B cell (primary cell): ENCODE results near the gene ZNF84. TPM values are rescaled to one million over a fixed set of nuclear protein-coding genes. Genes with fewer than 3 reads are reported as not detected.
A peak's percentile ranks its signal among the peaks of the same experiment; 100 is the strongest.

Experiments used
- ATAC-seq: fragments of 200-7000 bp; cut with Tn5 transposase; one replicate; pipeline ENCODE4 v1.10.0; 2021; ENCODE audit warnings: low read depth, mild to moderate bottlenecking, moderate number of reproducible peaks, moderate library complexity
- CTCF ChIA-PET: fragments of 350-600 bp; sonication (Branson Sonifier 250); formaldehyde crosslinking; loops from one replicate; lab custom pipeline; 2021; ENCODE audit warnings: antibody characterized with exemption, inconsistent platforms; lab: Charles Lee
- POLR2A ChIA-PET: fragments of 350-600 bp; sonication (Branson Sonifier 250); formaldehyde crosslinking; loops from one replicate; lab custom pipeline; 2021; ENCODE audit warnings: antibody characterized with exemption; lab: Charles Lee
- DNase-seq: peaks from one replicate; pipeline ENCODE4 v3.0.0; 2013
- H2AFZ ChIP-seq: 2 replicates; pipeline ENCODE4 v1.6.1; 2012; ENCODE audit warnings: mild to moderate bottlenecking, low read depth, low read length; ENCODE audit not compliant: insufficient read depth, poor library complexity, severe bottlenecking
- H3K27ac ChIP-seq, 2 donors: 1 replicate in 1 of 2; 2 replicates in 1 of 2; pipeline ENCODE4 v1.5.1; 2012 to 2013; ENCODE audit warnings: low read length in 2 of 2, mild to moderate bottlenecking in 2 of 2, moderate library complexity in 1 of 2
- H3K27me3 ChIP-seq, 4 experiments: fragments of 200-600 bp in 1 of 4; sonication (generic) in 1 of 4; replicated peaks in 1 of 4; 1 replicate in 2 of 4; 2 replicates in 2 of 4; pipeline versions ENCODE4 v1.6.1 to v1.7.0; 2013 to 2016; ENCODE audit warnings: low read length in 3 of 4, mild to moderate bottlenecking in 2 of 4, mixed read lengths in 1 of 4, moderate library complexity in 1 of 4; ENCODE audit not compliant: insufficient read depth in 4 of 4, control insufficient read depth in 3 of 4; ENCODE audit errors: control extremely low read depth in 1 of 4
- H3K36me3 ChIP-seq, 2 experiments: replicated peaks in 1 of 2; 1 replicate in 1 of 2; 2 replicates in 1 of 2; pipeline versions ENCODE4 v1.6.1 to v1.7.1; 2013; ENCODE audit warnings: low read length in 1 of 2; ENCODE audit not compliant: insufficient read depth in 2 of 2, control insufficient read depth in 1 of 2; ENCODE audit errors: control extremely low read depth in 1 of 2, extremely low read depth in 1 of 2
- H3K4me1 ChIP-seq, 2 donors: fragments of 200-600 bp in 1 of 2; sonication (generic) in 1 of 2; 1 replicate in 1 of 2; 2 replicates in 1 of 2; pipeline versions ENCODE4 v1.5.1 to v1.6.1; 2013 to 2017; ENCODE audit warnings: low read length in 2 of 2; ENCODE audit not compliant: control insufficient read depth in 2 of 2, insufficient read depth in 2 of 2
- H3K4me2 ChIP-seq: replicated peaks from 2 replicates; pipeline ENCODE3; 2012; ENCODE audit warnings: mild to moderate bottlenecking, low read depth, low read length; ENCODE audit not compliant: poor library complexity, severe bottlenecking
- H3K4me3 ChIP-seq, 5 experiments: fragments of 200-600 bp in 1 of 5; sonication (generic) in 1 of 5; 1 replicate in 3 of 5; 2 replicates in 2 of 5; pipeline versions ENCODE4 v1.5.1 to v1.7.0; 2011 to 2016; ENCODE audit warnings: low read length in 4 of 5, mild to moderate bottlenecking in 4 of 5, low read depth in 2 of 5, control low read depth in 1 of 5, moderate library complexity in 1 of 5; ENCODE audit not compliant: insufficient read depth in 1 of 5; ENCODE audit errors: control extremely low read depth in 1 of 5, extremely low read depth in 1 of 5
- H3K79me2 ChIP-seq: fragments of 200-600 bp; sonication (generic); one replicate; pipeline ENCODE4 v1.6.0; 2016; ENCODE audit warnings: low read length; ENCODE audit not compliant: control insufficient read depth, insufficient read depth
- H3K9ac ChIP-seq: fragments of 200-600 bp; sonication (generic); 2 replicates; pipeline ENCODE4 v1.6.1; 2017; ENCODE audit warnings: mild to moderate bottlenecking, low read length, moderate library complexity
- H3K9me3 ChIP-seq, 3 donors: one replicate each; pipeline versions ENCODE4 v1.6.1 to v1.7.1; 2013; ENCODE audit warnings: low read length in 2 of 3; ENCODE audit not compliant: control insufficient read depth in 2 of 3, insufficient read depth in 1 of 3; ENCODE audit errors: control extremely low read depth in 1 of 3
- H4K20me1 ChIP-seq: 2 replicates; pipeline ENCODE4 v1.6.0; 2012; ENCODE audit warnings: mild to moderate bottlenecking, low read length; ENCODE audit not compliant: insufficient read depth, control insufficient read depth, poor library complexity, severe bottlenecking
- H3K27ac Mint-ChIP-seq: one replicate; pipeline ENCODE4 v1.8.0; 2021; ENCODE audit warnings: mixed read lengths
- H3K27me3 Mint-ChIP-seq: one replicate; pipeline ENCODE4 v1.8.0; 2021; ENCODE audit warnings: mixed read lengths
- H3K4me1 Mint-ChIP-seq: one replicate; pipeline ENCODE4 v1.8.0; 2021; ENCODE audit warnings: mixed read lengths
- H3K4me3 Mint-ChIP-seq: one replicate; pipeline ENCODE4 v1.8.0; 2021; ENCODE audit warnings: mixed read lengths
- H3K9me3 Mint-ChIP-seq: one replicate; pipeline ENCODE4 v1.8.0; 2022; ENCODE audit warnings: mixed read lengths; ENCODE audit not compliant: insufficient read depth
- EZH2 ChIP-seq: IDR thresholded peaks from 2 replicates; pipeline ENCODE4 v1.6.1; 2012; ENCODE audit warnings: borderline replicate concordance, low read depth, mild to moderate bottlenecking, moderate library complexity, low read length; ENCODE audit not compliant: insufficient read depth, poor library complexity, severe bottlenecking
- WGBS: methylation state at CpG from one replicate; pipeline ENCODE4 v1.1.5; 2013; ENCODE audit warnings: missing lambda C conversion rate; ENCODE audit not compliant: insufficient coverage; 5-methylcytosine and 5-hydroxymethylcytosine counted together
- intact Hi-C: fragments of 100-400 bp; cut with micrococcal nuclease; formaldehyde crosslinking; loops from one replicate; pipeline ENCODE4 v1.10.0; 2022
- polyA plus RNA-seq: library from polyadenylated mRNA; depleted of rRNA; stranded (reverse); fragments of >200 nt; gene quantifications from 2 replicates; pipeline ENCODE4 v1.2.3, GENCODE V29; 2012
- total RNA-seq, 2 donors: library from RNA; stranded (reverse); fragments of 120-200 nt in 1 of 2; gene quantifications; 1 replicate in 1 of 2; 2 replicates in 1 of 2; pipeline versions ENCODE4 v1.2.3 to v1.2.4, GENCODE V29; 2013 to 2022
- TF ChIP-seq, protein P1 (sequence below): fragments of 200-600 bp; IDR thresholded peaks from one replicate; pipeline ENCODE4 v1.8.0; 2022; ENCODE audit warnings: antibody characterized with exemption, mild to moderate bottlenecking

Gene ZNF84
- total and polyA plus RNA-seq, 2 donors (not counting 1 experiment from before 2014, with no cell fraction given): 17.6 to 48.4 TPM

DNA sequence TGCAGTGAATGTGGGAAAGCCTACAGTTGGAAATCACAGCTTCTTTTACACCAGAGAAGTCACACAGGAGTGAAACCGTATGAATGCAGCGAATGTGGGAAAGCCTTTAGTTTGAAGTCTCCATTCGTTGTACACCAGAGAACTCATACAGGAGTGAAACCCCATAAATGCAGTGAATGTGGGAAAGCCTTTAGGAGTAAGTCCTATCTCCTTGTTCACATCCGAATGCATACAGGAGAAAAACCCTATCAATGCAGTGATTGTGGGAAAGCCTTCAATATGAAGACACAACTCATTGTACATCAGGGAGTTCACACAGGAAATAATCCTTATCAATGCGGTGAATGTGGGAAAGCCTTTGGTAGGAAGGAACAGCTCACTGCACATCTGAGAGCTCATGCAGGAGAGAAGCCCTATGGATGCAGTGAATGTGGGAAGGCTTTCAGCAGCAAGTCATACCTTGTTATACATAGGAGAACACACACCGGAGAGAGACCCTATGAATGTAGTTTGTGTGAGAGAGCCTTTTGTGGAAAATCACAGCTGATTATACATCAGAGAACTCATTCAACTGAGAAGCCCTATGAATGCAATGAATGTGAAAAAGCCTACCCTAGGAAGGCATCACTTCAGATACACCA, 26.5 kb upstream of the ZNF84 start:
- Histone ChIP-seq H3K4me3 (peak overlapping the region in 1 of 5 experiments; percentile 2), H3K4me2 (no peak overlapping the region), H3K4me1 (no peaks in the 10 kb centered on the region), H2AFZ (no peak overlapping the region), H4K20me1 (no peaks in the 10 kb centered on the region), H3K79me2 (peaks cover 30% of the 10 kb centered on the region), H3K36me3 (peaks cover 25 to 80% of the 10 kb centered on the region in 2 experiments), H3K27me3 (no peaks in the 10 kb centered on the region), H3K9ac (no peak overlapping the region), H3K9me3 (peaks cover 28 to 78% (median 64%) of the 10 kb centered on the region in 3 donors), H3K27ac (no peak overlapping the region)
- POLR2A ChIA-PET: no interaction called here
- H3K27ac Mint-ChIP-seq: no peak overlapping the region
- H3K4me1 Mint-ChIP-seq: no peaks in the 10 kb centered on the region
- H3K27me3 Mint-ChIP-seq: no peaks in the 10 kb centered on the region
- CTCF ChIA-PET: no interaction called here
- ATAC-seq (no peak), DNase-seq (peak; percentile 6)
- intact Hi-C loops: no loop called here
- no CpG with 5 or more reads among the region's 6 CpGs for WGBS
- H3K4me3 Mint-ChIP-seq: no peak overlapping the region
- TF ChIP-seq EZH2: no peak
- TF ChIP-seq, protein P1, sequence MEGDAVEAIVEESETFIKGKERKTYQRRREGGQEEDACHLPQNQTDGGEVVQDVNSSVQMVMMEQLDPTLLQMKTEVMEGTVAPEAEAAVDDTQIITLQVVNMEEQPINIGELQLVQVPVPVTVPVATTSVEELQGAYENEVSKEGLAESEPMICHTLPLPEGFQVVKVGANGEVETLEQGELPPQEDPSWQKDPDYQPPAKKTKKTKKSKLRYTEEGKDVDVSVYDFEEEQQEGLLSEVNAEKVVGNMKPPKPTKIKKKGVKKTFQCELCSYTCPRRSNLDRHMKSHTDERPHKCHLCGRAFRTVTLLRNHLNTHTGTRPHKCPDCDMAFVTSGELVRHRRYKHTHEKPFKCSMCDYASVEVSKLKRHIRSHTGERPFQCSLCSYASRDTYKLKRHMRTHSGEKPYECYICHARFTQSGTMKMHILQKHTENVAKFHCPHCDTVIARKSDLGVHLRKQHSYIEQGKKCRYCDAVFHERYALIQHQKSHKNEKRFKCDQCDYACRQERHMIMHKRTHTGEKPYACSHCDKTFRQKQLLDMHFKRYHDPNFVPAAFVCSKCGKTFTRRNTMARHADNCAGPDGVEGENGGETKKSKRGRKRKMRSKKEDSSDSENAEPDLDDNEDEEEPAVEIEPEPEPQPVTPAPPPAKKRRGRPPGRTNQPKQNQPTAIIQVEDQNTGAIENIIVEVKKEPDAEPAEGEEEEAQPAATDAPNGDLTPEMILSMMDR: no peak
- H3K9me3 Mint-ChIP-seq: peaks cover 20% of the 10 kb centered on the region

DNA sequence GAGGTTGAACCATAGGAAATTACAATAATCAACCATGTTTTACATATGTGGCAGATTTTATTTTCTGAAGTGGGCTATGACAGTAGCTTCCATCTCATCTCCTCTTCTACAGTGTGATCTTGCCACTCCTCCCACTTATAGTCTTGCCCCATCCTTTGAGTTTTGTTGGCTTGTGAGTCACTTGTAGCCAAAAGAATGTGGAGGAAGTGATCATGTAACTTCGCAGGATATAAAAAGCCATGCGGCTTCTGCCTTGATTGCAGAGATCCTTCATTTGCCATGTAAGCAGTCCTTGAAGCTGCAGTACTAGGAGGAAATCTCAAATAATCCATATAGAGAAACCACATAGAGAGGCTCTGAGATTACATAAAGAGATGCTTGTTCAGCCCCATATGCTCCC, 13.7 kb upstream of the ZNF84 start:
- DNase-seq: no peak
- intact Hi-C loops: no loop called here
- no CpG with 5 or more reads among the region's 2 CpGs for WGBS

More for the DNA sequence above, 13.7 kb upstream of the ZNF84 start:
- no peak overlapping the region for H3K4me3 ChIP-seq
- Mint-ChIP-seq H3K4me3 (no peak overlapping the region), H3K27ac (no peak overlapping the region), H3K27me3 (no peaks in the 10 kb centered on the region), H3K4me1 (no peaks in the 10 kb centered on the region), H3K9me3 (peaks cover 31% of the 10 kb centered on the region)
- no peaks in the 10 kb centered on the region for H3K27me3 ChIP-seq
- ChIA-PET CTCF (no interaction called here), POLR2A (no interaction called here)
- H3K4me2 ChIP-seq: no peak overlapping the region
- no peak overlapping the region for H3K9ac ChIP-seq
- H3K4me1 ChIP-seq: no peaks in the 10 kb centered on the region
- no peak overlapping the region for H2AFZ ChIP-seq
- ATAC-seq: no peak
- H3K79me2 ChIP-seq: no peaks in the 10 kb centered on the region
- H3K36me3 ChIP-seq: no peaks in the 10 kb centered on the region
- TF ChIP-seq, protein P1: no peak
- TF ChIP-seq EZH2: no peak
- H4K20me1 ChIP-seq: no peaks in the 10 kb centered on the region
- H3K27ac ChIP-seq: no peak overlapping the region
- peaks cover 8 to 50% (median 37%) of the 10 kb centered on the region in 3 donors for H3K9me3 ChIP-seq
